Lung (tissue), 12 donors: ENCODE measurements around the gene IL16. TPM values are rescaled to one million over a fixed set of nuclear protein-coding genes. Genes with fewer than 3 reads are reported as not detected.

ENCODE experiments used
- ATAC-seq: fragments of 200-7000 bp; cut with Tn5 transposase; one replicate; pipeline ENCODE4 v1.9.1; 2020; ENCODE audit warnings: moderate number of reproducible peaks; ENCODE audit not compliant: insufficient read depth, low FRiP score
- DNase-seq, 3 donors: peaks; one replicate each; pipeline ENCODE4 v3.0.0-alpha.2; 2013 to 2017
- H3K27ac ChIP-seq, 2 donors: one replicate each; pipeline ENCODE4 v1.5.1; 2013; ENCODE audit warnings: mild to moderate bottlenecking in 2 of 2, moderate library complexity in 2 of 2, control low read depth in 1 of 2, inconsistent platforms in 1 of 2, low read depth in 1 of 2, low read length in 1 of 2
- H3K27me3 ChIP-seq, 3 donors: one replicate each; pipeline ENCODE4 v1.5.1; 2013; ENCODE audit warnings: low read length in 2 of 3; ENCODE audit not compliant: control insufficient read depth in 3 of 3, insufficient read depth in 3 of 3
- H3K36me3 ChIP-seq, 4 donors: one replicate each; pipeline ENCODE4 v1.5.1; 2013; ENCODE audit warnings: low read length in 4 of 4, mild to moderate bottlenecking in 1 of 4, moderate library complexity in 1 of 4; ENCODE audit not compliant: control insufficient read depth in 4 of 4, insufficient read depth in 4 of 4
- H3K4me1 ChIP-seq, 5 donors: one replicate each; pipeline ENCODE4 v1.5.1; 2013; ENCODE audit warnings: low read length in 5 of 5, mild to moderate bottlenecking in 2 of 5, moderate library complexity in 1 of 5; ENCODE audit not compliant: control insufficient read depth in 5 of 5, insufficient read depth in 5 of 5
- H3K4me3 ChIP-seq: one replicate; pipeline ENCODE4 v1.5.1; 2013; ENCODE audit warnings: mild to moderate bottlenecking, control low read depth, moderate library complexity
- H3K9ac ChIP-seq, 2 donors: one replicate each; pipeline ENCODE4 v1.5.1; 2013; ENCODE audit warnings: low read length in 2 of 2, control low read depth in 1 of 2; ENCODE audit not compliant: insufficient read depth in 1 of 2
- H3K9me3 ChIP-seq, 4 donors: one replicate each; pipeline ENCODE4 v1.5.1; 2013; ENCODE audit warnings: low read length in 3 of 4, mild to moderate bottlenecking in 1 of 4, moderate library complexity in 1 of 4; ENCODE audit not compliant: control insufficient read depth in 4 of 4, insufficient read depth in 3 of 4
- CTCF ChIP-seq: IDR thresholded peaks from 2 replicates; pipeline ENCODE4 v1.5.1; 2012; ENCODE audit warnings: mild to moderate bottlenecking; ENCODE audit errors: control extremely low read depth, extremely low read depth
- WGBS, 2 donors: extraction: QIAGEN DNeasy Blood & Tissue Kit; methylation state at CpG; one replicate each; pipeline ENCODE4 v1.1.7; 2013; 5-methylcytosine and 5-hydroxymethylcytosine counted together
- polyA plus RNA-seq, 2 donors: library from polyadenylated mRNA; stranded (reverse); fragments of 200-250 nt; gene quantifications; one replicate each; pipeline ENCODE4 v1.2.1, GENCODE V29; 2013
- total RNA-seq, 2 donors: library from RNA; depleted of rRNA in 1 of 2; stranded (reverse); fragments of >200 nt in 1 of 2; gene quantifications; one replicate each; pipeline ENCODE4 v1.2.1, GENCODE V29; 2014 to 2021
- donor health status: control.
- donor health status: control.
- donor health status: Bipolar disorder and iron deficiency.
- donor health status: healthy.
- donor health status: DM: yes; HTN: yes; CAD: no.

The IL16 gene
- total and polyA plus RNA-seq, 4 donors = 18.8 to 45.4 (median 24.4) TPM

GRCh38 chr15:81189583-81190283 is 6.9 kb upstream of the IL16 start:
- Histone ChIP-seq H3K4me3 (no peak overlapping the region), H3K27ac (peak overlapping the region in 1 of 2 donors; percentile 53), H3K4me1 (peaks cover 0 to 22% (median 0%) of the 10 kb centered on the region in 5 donors), H3K9me3 (no peaks in the 10 kb centered on the region), H3K27me3 (no peaks in the 10 kb centered on the region), H3K36me3 (no peaks in the 10 kb centered on the region), H3K9ac (peak overlapping the region in 1 of 2 donors; percentile 34)
- ATAC-seq (peak; percentile 66), DNase-seq (peak; percentile 89 to 97 (median 92))
- WGBS, 2 donors = 57 to 58% methylated on average over 11 of the region's 11 CpGs
- no peak for TF ChIP-seq CTCF

DNA sequence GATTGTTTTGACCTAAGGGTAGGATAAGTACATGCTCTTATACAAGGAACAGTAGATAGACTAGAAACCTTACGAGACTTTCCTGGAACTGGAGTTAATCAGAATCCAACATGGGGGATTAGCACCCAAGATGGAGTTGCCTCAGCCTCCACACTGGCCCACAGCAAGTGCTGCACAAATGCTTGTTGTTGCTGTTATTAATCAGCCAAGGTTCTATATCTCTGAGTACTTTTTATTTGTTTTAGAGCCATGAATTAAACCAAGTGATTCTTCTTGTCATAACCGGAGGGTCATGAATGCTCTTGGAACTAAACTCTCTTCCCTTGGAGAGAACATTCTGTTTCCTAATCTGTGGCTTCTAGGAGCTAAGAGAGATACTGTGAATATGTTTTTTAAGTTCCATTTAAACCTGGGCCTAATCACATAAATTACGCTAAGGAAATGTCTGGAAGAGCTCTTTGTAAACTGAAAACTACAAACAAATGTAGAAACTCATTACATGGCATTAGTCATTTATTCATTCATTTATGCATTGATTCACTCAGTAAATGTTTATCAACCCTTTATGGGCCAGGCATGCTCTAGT is 5.7 kb upstream of the IL16 start:
- Histone ChIP-seq H3K36me3 (no peaks in the 10 kb centered on the region), H3K9me3 (no peaks in the 10 kb centered on the region), H3K27ac (peak overlapping the region; percentile 43 to 66), H3K4me1 (peaks cover 0 to 22% (median 8%) of the 10 kb centered on the region in 5 donors), H3K27me3 (no peaks in the 10 kb centered on the region), H3K9ac (no peak overlapping the region), H3K4me3 (no peak overlapping the region)
- ATAC-seq (no peak), DNase-seq (no peak)
- no peak for TF ChIP-seq CTCF
- WGBS, 2 donors = 87 to 88% methylated on average over 3 of the region's 3 CpGs

GRCh38 chr15:81191701-81192100 is 5.0 kb upstream of the IL16 start:
- Histone ChIP-seq H3K27ac (peak overlapping the region in 1 of 2 donors; percentile 54), H3K36me3 (no peaks in the 10 kb centered on the region), H3K4me3 (no peak overlapping the region), H3K9me3 (no peaks in the 10 kb centered on the region), H3K27me3 (no peaks in the 10 kb centered on the region), H3K4me1 (peaks cover 0 to 22% (median 8%) of the 10 kb centered on the region in 5 donors), H3K9ac (no peak overlapping the region)
- WGBS, 2 donors = 92 to 96% methylated on average over 3 of the region's 3 CpGs
- no peak for ATAC-seq
- TF ChIP-seq CTCF = no peak
- no peak for DNase-seq
